Measurements from ENCODE around the gene NEDD9. TPM values are rescaled to one million over a fixed set of nuclear protein-coding genes. Genes with fewer than 3 reads are reported as not detected.

The NEDD9 gene
- total RNA-seq, 3 donors from 2014 or later: 19.1 to 31.6 (median 31.5) TPM

DNA sequence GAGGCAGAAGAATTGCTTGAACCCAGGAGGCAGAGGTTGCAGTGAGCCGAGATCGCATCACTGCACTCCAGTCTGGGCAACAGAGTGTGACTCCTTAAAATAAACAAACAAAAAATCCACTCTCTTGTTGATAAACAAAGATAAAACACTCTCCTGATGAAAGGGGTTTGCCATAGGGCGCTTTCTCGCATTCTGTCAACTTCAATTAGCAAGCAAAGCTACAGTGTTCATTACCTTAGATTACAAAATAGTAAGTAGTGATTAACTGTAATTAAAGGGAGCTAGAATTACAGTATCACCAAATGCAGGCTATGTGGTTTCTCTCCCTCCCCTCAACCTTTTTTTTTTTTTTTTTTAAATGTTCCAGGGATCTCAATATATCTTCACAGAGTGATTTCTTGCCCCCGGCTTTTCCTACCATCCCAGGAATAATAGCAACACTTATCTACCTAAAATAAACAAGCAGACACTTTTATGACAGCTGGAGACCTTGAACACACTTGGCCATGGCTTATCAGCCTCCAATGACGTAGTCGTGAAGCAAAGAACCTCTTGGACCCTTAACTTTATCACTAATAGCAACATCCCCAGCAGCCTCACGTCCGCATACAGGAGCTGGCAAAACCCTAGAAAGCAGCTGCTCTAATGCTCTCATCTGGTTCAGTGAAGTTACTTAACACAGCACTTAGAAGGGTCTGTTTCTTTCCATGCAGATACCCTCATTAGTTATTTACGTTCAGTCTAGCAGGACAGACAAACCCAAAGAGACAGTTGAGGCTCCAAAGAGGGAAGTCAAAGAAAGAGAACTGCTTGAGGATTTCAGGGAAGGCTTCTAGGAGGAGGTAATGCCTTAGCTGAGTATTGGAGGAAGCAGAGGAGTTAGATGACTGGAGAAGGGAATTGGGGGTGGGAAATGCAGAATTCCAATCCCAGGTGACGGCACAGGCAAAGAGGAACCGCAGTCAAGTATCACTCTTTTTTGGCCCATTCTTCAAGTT lies 37.9 kb upstream of the NEDD9 start:
- no peaks in the 10 kb centered on the region for H3K9me3 Mint-ChIP-seq
- peaks cover 13% of the 10 kb centered on the region for H3K4me1 Mint-ChIP-seq (ENCODE audit: low read depth)
- H3K27me3 Mint-ChIP-seq (ENCODE audit: low read depth): no peaks in the 10 kb centered on the region
- DNase-seq (no peak), ATAC-seq (no peak)
- H3K4me3 Mint-ChIP-seq: no peak overlapping the region
- peaks cover 34% of the 10 kb centered on the region for H3K36me3 Mint-ChIP-seq (ENCODE audit: insufficient read depth)

DNA sequence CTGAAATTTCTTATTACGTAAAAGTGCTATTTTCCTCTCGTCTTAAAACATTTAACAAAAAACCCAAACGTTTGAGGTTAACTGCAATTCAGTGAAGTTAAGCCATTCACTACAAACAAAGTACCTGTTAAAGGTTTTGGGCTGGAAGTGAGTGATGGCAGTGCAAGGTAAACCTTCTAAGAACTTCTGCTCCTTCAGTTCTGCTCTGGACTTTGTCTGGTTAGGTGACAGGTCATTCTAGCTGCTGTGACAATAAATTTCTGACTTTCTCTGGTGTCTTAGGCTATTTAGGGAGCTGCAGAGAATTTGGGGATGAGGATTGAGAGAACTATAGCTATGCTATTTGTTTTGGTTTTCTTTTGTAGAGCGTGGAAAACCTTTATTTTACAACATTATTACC lies 36.5 kb upstream of the NEDD9 start:
- DNase-seq: no peak
- H3K4me1 Mint-ChIP-seq (ENCODE audit: low read depth): peaks cover 16% of the 10 kb centered on the region
- no peak for ATAC-seq
- no peaks in the 10 kb centered on the region for H3K9me3 Mint-ChIP-seq
- H3K4me3 Mint-ChIP-seq: no peak overlapping the region
- H3K27me3 Mint-ChIP-seq (ENCODE audit: low read depth): no peaks in the 10 kb centered on the region
- peaks cover 37% of the 10 kb centered on the region for H3K36me3 Mint-ChIP-seq (ENCODE audit: insufficient read depth)

DNA sequence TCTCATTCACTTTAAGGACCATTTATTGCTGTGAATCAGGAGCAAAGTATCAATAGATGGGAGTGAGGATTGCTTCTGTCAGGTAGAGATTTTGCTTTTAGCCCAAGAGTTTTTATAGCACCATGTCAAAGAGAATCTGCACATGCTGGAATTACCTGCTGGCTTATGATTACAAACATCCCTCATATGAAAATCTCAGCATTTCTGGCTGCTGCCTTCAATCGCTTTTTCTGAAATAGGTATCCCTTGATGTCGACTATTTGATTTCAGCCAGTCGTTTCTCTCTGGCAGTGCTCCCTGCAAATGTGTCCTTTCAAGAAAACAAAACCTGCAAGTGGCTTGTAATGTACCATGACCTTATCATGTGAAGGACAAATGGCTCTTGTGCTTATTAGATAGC lies 34.5 kb upstream of the NEDD9 start:
- H3K4me3 Mint-ChIP-seq: no peak overlapping the region
- peaks cover 30% of the 10 kb centered on the region for H3K36me3 Mint-ChIP-seq (ENCODE audit: insufficient read depth)
- H3K27me3 Mint-ChIP-seq (ENCODE audit: low read depth): no peaks in the 10 kb centered on the region
- DNase-seq (no peak), ATAC-seq (no peak)
- H3K9me3 Mint-ChIP-seq: no peaks in the 10 kb centered on the region
- H3K4me1 Mint-ChIP-seq (ENCODE audit: low read depth): peaks cover 29% of the 10 kb centered on the region

DNA sequence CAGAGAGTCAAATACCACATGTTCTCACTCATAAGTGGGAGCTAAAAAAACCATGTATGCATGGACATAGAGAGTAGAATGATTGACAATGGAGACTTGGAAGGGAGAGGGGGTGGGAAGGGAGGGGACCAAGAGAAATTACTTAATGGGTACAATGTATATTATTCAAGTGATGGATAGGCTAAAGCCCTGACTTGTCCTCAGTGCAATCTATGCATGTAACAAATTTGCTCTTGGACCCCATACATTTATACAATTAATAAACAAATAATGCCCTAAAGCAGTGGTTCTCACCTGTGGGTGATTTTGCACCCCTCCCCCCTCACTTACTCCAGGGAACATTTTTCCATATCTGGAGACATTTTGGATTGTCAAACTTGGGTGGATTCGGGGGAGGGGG lies 33.5 kb upstream of the NEDD9 start:
- peaks cover 37% of the 10 kb centered on the region for H3K4me1 Mint-ChIP-seq (ENCODE audit: low read depth)
- DNase-seq (no peak), ATAC-seq (no peak)
- no peak overlapping the region for H3K4me3 Mint-ChIP-seq
- H3K27me3 Mint-ChIP-seq (ENCODE audit: low read depth): no peaks in the 10 kb centered on the region
- no peaks in the 10 kb centered on the region for H3K9me3 Mint-ChIP-seq
- peaks cover 32% of the 10 kb centered on the region for H3K36me3 Mint-ChIP-seq (ENCODE audit: insufficient read depth)

DNA sequence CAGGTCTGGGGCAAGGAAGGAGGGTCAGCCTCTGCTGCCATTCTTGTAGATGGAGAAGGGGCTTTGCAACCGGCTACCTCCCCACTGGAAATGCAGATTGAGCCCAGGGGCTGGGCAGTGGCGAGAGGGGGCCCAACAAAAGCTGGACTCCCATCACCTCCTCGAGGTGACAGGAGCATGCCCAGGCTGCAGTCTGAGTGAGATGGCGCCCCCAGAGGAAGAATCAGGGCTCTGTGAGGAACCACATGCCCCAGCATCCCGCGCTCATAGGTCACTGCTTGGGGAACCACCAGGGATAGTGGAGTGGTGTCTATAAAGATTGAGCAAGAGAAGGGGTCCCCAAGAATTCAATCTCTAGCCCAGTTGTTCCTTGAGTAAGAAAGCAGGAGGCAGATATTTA lies 31.6 kb upstream of the NEDD9 start:
- Mint-ChIP-seq H3K9me3 (no peaks in the 10 kb centered on the region), H3K4me1 (ENCODE audit: low read depth) (peaks cover 53% of the 10 kb centered on the region), H3K36me3 (ENCODE audit: insufficient read depth) (peaks cover 31% of the 10 kb centered on the region), H3K4me3 (no peak overlapping the region), H3K27me3 (ENCODE audit: low read depth) (no peaks in the 10 kb centered on the region)
- DNase-seq: no peak
- no peak for ATAC-seq

DNA sequence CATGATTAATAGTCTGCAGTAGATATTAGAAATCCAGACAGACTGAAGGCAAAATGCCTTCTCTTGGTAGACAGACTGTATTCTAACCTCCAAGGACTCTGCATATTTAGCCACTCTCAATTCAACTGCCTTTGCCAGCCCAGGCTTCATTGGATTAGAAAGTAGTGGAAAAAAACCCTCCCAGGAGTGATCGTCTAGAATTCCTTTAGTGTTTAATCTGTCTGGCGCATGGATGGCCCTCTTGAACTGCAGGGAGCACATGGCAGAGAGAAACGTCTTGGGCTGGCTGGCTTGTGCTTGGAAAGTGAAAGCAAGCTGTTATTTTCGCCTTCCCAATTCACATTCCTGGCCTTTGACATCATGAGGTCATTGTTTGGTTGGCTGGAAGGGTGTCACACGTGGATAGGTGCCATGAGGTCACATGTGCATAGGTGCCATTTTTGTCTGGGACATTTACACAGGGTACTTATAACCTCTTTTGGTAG lies 30.9 kb upstream of the NEDD9 start:
- no peak for ATAC-seq
- H3K9me3 Mint-ChIP-seq: no peaks in the 10 kb centered on the region
- peaks cover 30% of the 10 kb centered on the region for H3K36me3 Mint-ChIP-seq (ENCODE audit: insufficient read depth)
- H3K4me3 Mint-ChIP-seq: no peak overlapping the region
- DNase-seq: no peak
- H3K4me1 Mint-ChIP-seq (ENCODE audit: low read depth): peaks cover 60% of the 10 kb centered on the region
- no peaks in the 10 kb centered on the region for H3K27me3 Mint-ChIP-seq (ENCODE audit: low read depth)

DNA sequence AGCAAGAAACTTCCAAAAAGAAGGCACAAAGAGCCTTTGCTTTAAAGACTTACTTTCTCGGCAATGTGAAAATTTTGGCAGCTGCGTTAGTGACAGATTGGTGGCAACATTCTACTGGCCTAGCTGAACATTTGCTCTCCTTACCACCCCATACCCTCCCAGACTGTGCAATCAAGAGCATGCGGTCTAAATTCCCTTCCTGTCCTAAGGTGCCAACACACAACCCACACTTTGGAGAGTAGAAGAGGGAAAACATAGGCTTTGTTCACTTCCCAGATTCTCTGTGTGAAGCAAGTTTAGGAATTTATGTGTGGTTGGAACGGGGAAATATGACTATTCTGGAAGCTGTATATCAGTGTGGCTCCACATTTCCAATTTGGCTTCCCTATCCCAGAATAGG lies 29.8 kb upstream of the NEDD9 start:
- Mint-ChIP-seq H3K9me3 (no peaks in the 10 kb centered on the region), H3K27me3 (ENCODE audit: low read depth) (no peaks in the 10 kb centered on the region), H3K36me3 (ENCODE audit: insufficient read depth) (peaks cover 30% of the 10 kb centered on the region), H3K4me3 (no peak overlapping the region), H3K4me1 (ENCODE audit: low read depth) (peaks cover 71% of the 10 kb centered on the region)
- ATAC-seq (no peak), DNase-seq (no peak)

DNA sequence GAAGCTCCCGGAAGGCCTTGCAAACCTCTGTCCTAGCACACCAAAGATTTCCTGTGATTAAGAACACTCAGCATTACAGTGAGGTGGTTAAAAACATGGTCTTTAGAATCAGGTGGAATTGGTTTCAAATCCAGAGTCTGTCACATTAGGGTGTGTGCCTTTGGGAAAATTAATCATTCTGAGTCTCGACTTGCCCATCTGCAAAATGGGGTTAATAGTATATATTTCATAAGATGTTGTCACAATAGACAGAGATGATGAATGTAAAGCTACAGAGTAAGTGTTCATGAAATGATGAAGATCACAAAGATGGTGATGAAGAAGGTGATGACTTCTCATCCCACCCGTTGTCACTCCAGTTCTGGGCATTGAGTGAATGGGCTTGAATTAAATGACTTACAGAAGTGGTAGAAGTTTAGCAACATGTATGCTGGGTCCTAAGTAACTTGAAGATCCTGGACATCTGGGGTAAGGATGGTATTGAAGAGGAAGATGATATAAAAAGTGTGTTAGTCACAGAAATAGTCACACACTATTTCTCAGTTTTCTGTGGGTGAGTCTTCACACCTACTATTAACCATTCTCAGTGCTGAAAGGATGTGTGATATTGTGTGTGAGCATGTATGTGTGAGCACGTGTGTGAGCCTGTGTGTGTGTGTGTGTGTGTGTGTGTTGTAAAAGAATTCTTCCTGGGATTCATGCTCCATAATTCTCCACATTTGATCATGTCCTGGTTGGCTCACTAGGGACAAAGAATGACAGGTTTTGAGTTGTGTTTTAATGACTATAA lies 28.0 kb upstream of the NEDD9 start:
- ATAC-seq: peak in 1 of 2 donors; percentile 49
- peaks cover 26% of the 10 kb centered on the region for H3K36me3 Mint-ChIP-seq (ENCODE audit: insufficient read depth)
- H3K4me1 Mint-ChIP-seq (ENCODE audit: low read depth): peaks cover 81% of the 10 kb centered on the region
- DNase-seq: no peak
- H3K4me3 Mint-ChIP-seq: no peak overlapping the region
- H3K27me3 Mint-ChIP-seq (ENCODE audit: low read depth): no peaks in the 10 kb centered on the region
- no peaks in the 10 kb centered on the region for H3K9me3 Mint-ChIP-seq

DNA sequence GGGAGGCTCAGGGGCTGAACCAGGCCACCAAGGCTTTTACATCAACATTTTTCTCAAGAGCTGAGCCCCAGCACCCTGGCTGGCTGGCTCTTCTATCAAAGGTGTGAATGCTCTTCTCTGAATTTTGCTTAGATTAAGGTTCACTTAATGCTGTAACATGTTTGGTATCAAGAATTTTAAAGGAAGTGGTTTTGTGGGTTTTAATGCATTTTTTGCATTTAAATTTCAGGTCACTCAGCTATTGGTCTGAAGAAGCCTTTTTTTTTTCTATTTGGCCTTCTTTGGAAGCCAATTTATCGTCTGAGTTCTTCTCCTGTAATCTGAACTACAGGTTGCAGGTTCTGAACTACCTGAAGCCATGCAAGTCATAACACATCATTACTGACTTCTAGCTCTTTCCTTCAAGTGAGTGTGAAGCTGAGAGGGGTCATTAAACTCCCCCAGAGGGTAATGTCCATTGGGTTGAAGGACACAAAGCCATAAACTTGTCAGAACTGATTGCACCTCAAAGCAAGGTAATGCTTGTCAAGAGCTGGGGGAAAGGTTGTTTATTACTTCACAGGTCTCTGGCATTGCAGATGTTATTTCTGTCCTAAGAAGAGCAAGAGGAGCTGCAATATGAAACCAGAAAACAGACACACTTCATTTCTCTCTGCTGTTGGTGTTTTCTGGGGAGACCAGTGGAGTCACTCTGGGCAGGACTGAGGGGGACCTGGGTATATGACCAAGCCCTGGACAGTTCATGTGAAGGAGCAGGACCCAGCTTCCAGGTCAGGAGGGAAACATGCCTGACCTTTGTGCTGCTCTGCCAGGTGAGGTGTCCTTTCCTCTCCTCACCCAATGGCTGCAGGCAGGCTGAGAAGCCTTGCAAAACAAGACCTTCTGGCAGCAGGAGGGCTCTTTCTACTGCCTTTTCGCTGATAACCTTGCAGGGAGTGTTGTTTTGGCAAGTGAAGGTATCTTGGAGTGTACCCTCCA lies 26.1 kb upstream of the NEDD9 start:
- DNase-seq (no peak), ATAC-seq (peak; percentile 43 to 60)
- Mint-ChIP-seq H3K9me3 (no peaks in the 10 kb centered on the region), H3K4me3 (no peak overlapping the region), H3K36me3 (ENCODE audit: insufficient read depth) (peaks cover 20% of the 10 kb centered on the region), H3K4me1 (ENCODE audit: low read depth) (peaks cover 73% of the 10 kb centered on the region), H3K27me3 (ENCODE audit: low read depth) (no peaks in the 10 kb centered on the region)

DNA sequence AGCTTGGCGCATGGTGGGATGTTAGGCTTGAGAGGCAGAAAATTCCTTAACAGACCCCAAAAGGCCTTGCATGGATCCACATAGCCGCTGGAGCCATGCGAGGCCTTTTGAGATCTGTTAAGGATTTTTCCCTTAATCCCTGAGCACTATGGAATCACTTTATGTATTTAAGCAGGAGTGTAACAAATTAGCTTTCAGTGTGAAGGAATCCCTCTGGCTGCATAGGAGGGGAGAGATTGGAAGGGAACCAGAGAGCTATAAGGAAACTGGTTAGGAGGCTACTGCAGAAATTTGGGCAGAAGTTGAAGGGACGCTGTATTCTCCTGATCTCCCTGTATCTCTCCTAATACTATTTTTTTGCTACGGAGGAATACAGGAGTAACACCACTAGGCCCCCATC lies 23.1 kb upstream of the NEDD9 start:
- H3K4me3 Mint-ChIP-seq: no peak overlapping the region
- no peaks in the 10 kb centered on the region for H3K9me3 Mint-ChIP-seq
- no peaks in the 10 kb centered on the region for H3K27me3 Mint-ChIP-seq (ENCODE audit: low read depth)
- ATAC-seq: no peak
- no peak for DNase-seq
- peaks cover 53% of the 10 kb centered on the region for H3K4me1 Mint-ChIP-seq (ENCODE audit: low read depth)
- H3K36me3 Mint-ChIP-seq (ENCODE audit: insufficient read depth): peaks cover 20% of the 10 kb centered on the region

DNA sequence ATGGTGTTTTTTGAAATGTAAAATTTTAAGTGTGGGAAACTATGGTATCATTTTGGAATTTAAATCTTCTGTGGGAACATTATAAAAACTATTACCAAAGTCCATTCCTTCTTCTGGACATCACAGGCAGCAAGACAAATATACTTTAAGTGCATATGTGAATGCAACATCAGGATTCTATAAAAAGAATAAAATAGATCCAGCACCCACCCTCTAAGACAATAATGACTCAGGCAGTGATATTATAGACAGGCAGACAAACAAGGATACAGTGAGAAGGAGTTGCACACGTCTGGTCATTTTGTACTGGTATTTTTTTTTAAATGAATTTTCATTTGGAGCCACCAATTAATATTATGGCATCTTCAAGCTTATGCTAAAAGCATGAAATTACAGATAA lies 21.1 kb upstream of the NEDD9 start:
- no peaks in the 10 kb centered on the region for H3K27me3 Mint-ChIP-seq (ENCODE audit: low read depth)
- H3K4me3 Mint-ChIP-seq: no peak overlapping the region
- peaks cover 34% of the 10 kb centered on the region for H3K4me1 Mint-ChIP-seq (ENCODE audit: low read depth)
- peaks cover 29% of the 10 kb centered on the region for H3K36me3 Mint-ChIP-seq (ENCODE audit: insufficient read depth)
- no peak for ATAC-seq
- no peak for DNase-seq
- no peaks in the 10 kb centered on the region for H3K9me3 Mint-ChIP-seq

DNA sequence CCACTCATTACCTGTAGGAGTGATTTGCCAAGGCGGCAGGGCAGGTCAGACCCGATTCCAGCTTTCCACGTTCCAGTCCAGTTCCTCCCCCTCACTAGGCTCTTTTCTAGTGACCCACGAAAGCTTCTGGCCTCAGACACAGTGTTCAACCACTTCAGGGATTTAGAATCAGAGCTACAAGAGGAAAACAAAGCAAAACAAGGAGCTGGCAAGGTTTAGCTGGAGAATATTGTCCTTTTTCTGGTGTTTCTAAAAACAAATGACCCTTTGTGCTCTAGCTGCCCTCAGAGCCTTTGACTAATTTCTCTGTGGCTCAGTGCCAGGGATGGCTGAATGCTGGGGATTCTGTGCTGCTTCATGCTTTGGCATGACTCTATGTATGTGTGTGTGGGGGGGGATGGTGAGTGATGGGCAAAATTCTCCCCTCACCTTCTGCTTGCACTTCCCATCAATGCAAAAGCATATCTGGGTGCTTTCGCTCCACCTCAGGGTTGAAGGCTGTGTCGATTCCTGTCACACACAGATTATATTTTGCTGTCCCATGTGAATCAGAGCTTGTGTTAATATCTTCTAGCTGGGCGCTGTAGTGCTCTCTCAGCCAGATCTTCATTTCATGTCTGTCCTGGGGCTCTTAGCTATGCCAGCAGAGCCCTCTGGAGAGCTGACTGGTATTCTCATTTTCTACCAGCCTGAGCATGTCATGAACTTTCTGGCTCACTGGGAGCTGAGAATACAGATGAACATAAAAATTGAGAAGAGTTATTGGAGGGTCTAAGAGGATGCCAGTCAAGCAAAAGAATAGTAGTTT lies 19.3 kb upstream of the NEDD9 start:
- DNase-seq (no peak), ATAC-seq (no peak)
- Mint-ChIP-seq H3K4me3 (no peak overlapping the region), H3K36me3 (ENCODE audit: insufficient read depth) (peaks cover 42% of the 10 kb centered on the region), H3K27me3 (ENCODE audit: low read depth) (no peaks in the 10 kb centered on the region), H3K4me1 (ENCODE audit: low read depth) (peaks cover 16% of the 10 kb centered on the region), H3K9me3 (no peaks in the 10 kb centered on the region)

DNA sequence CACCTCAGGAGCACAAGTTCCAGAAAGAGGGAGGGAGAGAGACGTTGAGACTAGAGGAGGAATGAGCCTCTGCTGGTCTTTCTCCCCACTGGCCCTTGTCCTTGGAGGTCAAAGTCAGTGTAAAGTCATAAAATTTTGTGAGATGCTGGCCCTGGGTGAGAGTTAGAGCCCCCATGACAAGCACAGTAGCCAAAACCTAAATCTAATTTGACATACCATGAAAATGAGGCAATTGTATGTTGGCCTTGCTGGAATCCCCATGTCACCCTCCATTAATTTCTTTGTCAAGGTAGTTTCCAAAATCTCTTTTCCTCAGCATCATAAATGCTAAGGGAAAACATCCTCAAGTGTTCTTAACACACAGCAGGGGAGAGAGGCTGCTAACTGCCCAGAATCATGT lies 17.6 kb upstream of the NEDD9 start:
- ATAC-seq (no peak), DNase-seq (no peak)
- peaks cover 41% of the 10 kb centered on the region for H3K36me3 Mint-ChIP-seq (ENCODE audit: insufficient read depth)
- no peak overlapping the region for H3K4me3 Mint-ChIP-seq
- H3K27me3 Mint-ChIP-seq (ENCODE audit: low read depth): no peaks in the 10 kb centered on the region
- no peaks in the 10 kb centered on the region for H3K9me3 Mint-ChIP-seq
- peaks cover 10% of the 10 kb centered on the region for H3K4me1 Mint-ChIP-seq (ENCODE audit: low read depth)

Measured in activated T-cell treated with anti-CD3 and anti-CD28 coated beads, Interleukin-2, amount 50 U/mL, for 4 hours (primary cell).